Measurements from ENCODE around the gene TXNDC11.

Gene TXNDC11

DNA sequence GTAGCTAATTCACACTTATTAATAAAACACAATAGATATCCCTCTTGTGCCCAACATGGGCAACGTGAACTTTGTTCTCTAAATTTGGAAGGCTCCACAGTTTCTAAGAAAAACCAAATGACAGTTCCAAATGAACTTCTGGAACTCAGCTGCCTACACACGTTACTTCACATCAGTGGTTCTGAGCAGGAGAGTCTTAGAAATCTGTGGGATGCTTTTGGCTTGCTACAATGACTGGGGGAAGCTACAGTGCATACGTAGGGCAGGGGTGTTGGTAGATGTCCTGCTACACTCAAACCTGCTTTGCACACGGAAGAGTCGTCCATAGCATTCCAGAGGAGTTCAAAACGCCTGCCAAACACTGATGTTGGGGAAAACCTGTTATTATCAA, 8.0 kb downstream of the TXNDC11 start:
- TF ChIP-seq, protein P1, sequence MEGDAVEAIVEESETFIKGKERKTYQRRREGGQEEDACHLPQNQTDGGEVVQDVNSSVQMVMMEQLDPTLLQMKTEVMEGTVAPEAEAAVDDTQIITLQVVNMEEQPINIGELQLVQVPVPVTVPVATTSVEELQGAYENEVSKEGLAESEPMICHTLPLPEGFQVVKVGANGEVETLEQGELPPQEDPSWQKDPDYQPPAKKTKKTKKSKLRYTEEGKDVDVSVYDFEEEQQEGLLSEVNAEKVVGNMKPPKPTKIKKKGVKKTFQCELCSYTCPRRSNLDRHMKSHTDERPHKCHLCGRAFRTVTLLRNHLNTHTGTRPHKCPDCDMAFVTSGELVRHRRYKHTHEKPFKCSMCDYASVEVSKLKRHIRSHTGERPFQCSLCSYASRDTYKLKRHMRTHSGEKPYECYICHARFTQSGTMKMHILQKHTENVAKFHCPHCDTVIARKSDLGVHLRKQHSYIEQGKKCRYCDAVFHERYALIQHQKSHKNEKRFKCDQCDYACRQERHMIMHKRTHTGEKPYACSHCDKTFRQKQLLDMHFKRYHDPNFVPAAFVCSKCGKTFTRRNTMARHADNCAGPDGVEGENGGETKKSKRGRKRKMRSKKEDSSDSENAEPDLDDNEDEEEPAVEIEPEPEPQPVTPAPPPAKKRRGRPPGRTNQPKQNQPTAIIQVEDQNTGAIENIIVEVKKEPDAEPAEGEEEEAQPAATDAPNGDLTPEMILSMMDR (IDR thresholded peaks at IDR 0.05): no peak

DNA sequence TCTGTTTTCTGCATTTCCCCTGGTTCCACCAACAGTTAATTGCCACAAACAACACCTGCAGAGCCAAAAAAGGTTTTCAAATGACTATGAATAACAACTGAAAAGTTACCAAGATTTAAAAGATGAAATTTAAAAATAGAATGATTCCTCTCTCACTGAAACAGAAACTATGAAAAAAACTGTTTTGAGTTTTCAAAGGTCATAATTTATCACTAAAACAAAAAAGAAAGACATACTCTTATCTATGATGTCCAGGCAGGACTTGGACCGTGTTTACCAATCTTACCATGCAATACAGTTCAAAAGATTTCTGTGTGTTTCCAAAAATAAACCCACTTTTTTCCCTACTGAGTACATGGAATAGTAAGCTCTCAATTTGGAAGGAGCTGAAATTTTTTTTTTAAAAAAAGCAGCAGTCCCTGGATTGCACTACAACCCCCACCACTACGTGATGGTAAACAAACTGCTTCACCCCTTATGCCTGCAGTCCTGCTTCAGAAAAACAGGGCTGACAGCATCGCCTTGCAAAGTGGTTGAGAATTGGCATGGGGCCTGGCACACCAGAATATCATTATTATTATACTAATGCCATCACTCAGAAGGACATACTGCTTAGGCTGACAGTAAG, 8.5 kb downstream of the TXNDC11 start:
- TF ChIP-seq, protein P1 (IDR thresholded peaks at IDR 0.05): no peak

DNA sequence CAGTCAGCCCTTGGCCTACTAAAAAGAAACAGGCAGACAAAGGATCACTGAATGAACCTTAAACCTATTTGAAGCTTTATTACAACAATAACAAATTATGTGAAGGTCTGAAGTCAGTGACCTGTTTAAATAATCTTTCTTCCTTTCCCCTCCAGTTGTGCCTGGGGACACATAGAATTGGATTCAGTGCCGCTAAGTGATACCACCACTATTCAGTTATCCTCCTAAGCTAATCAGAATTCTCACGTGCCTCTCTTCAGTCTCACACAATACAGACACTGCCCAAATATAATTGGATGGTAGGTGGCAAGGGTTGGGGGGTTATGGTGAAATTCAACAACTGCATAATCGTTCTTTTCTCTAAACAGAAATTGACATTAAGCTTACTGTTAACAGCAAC, 11.4 kb downstream of the TXNDC11 start:
- TF ChIP-seq, protein P1 (IDR thresholded peaks at IDR 0.05): no peak

GRCh38 chr16:11729787-11730186, 12.9 kb downstream of the TXNDC11 start:
- TF ChIP-seq, protein P1 (IDR thresholded peaks at IDR 0.05): no peak

DNA sequence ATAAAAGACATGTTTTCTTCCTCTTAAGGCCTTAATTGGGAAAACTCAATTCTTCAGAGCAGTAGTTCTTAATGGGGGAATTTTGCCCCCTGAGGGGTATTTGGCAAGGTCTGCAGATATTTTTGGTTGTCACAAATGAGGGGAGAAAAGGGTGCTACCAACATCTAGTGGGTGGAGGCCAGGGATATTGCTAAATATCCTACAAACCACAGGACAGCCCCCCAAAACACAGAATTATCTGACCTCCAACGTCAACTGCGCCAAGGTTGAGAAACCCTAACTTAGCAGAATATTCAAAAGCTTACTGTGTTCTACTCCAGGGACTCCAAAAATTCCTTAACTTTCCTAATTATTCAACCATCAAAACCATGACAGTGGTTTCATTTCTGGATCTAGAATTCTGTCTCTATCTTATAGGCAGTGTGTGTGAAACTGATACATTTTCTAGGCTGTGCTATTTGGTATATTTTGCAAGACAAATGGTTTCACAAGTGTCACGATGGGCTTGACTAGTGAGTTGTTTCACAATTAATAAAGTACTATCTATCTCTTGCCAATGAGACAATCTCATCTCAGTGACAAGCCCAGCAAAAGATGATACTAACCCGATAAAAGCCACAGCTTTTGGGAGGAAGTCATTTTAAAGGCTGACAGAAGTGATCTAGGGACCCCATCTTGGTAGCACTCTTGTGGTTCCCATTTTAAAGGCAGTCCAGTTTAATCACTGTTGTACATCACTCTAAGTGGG, 14.7 kb downstream of the TXNDC11 start:
- TF ChIP-seq, protein P1 (IDR thresholded peaks at IDR 0.05): no peak

DNA sequence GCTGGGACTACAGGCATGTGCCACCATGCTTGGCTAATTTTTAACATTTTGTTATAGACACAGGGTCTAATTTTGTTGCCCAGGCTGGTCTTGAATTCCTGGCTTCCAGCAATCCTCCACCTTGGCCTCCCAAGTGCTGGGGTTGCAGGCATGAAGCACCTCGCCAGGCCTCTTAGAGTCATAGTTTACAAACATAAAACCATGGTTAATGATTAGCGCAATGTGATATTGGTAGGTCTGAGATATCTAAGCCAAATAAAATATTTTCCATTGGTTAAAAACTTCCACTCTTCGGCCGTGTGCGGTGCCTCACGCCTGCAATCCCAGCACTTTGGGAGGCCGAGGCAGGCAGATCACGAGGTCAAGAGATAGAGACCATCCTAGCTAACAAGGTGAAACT, 16.6 kb downstream of the TXNDC11 start:
- TF ChIP-seq, protein P1 (IDR thresholded peaks at IDR 0.05): no peak

GRCh38 chr16:11725457-11725856, 17.2 kb downstream of the TXNDC11 start:
- TF ChIP-seq, protein P1 (IDR thresholded peaks at IDR 0.05): no peak

Measured in LNCAP (cell line).